Neural crest cell (in vitro differentiated cells): Measurements from ENCODE around the gene KRT77. TPM values are rescaled to one million over a fixed set of nuclear protein-coding genes. Genes with fewer than 3 reads are reported as not detected.
"Not testable (repeated sequence)": the region's sequence is repeated elsewhere in the genome, so short reads cannot be mapped to it uniquely, and the experiment has no call there.

Experiments
- DNase-seq: peaks from one replicate; pipeline ENCODE4 v3.0.0; 2021; ENCODE audit warnings: low read depth, mixed read lengths, low spot score
- H3K27ac Mint-ChIP-seq: one replicate; pipeline ENCODE4 v1.8.0; 2021; ENCODE audit warnings: mild to moderate bottlenecking, mixed read lengths; ENCODE audit not compliant: unreplicated experiment
- H3K27me3 Mint-ChIP-seq: 2 replicates; pipeline ENCODE4 v1.8.0; 2021; ENCODE audit warnings: low read depth, mild to moderate bottlenecking, mixed read lengths
- H3K36me3 Mint-ChIP-seq: 2 replicates; pipeline ENCODE4 v1.8.0; 2021; ENCODE audit warnings: low read depth, mild to moderate bottlenecking, mixed read lengths
- H3K4me1 Mint-ChIP-seq: 2 replicates; pipeline ENCODE4 v1.8.0; 2021; ENCODE audit warnings: mixed read lengths
- H3K4me3 Mint-ChIP-seq: one replicate; pipeline ENCODE4 v1.8.0; 2021; ENCODE audit warnings: mild to moderate bottlenecking, mixed read lengths
- H3K9me3 Mint-ChIP-seq: 2 replicates; pipeline ENCODE4 v1.8.0; 2021; ENCODE audit warnings: mixed read lengths
- CTCF ChIP-seq: fragments of 200-600 bp; sonication (generic); conservative IDR thresholded peaks from 2 replicates; pipeline ENCODE4 v1.5.0; 2021; ENCODE audit warnings: antibody characterized with exemption, mild to moderate bottlenecking
- long read RNA-seq: library from polyadenylated mRNA; unstranded; transcript quantifications from one replicate; pipeline ENCODE4 v2.0.0, GENCODE V29; 2020
- total RNA-seq: library from RNA; stranded (reverse); gene quantifications from 2 replicates; pipeline ENCODE4 v1.2.1, GENCODE V29; 2021

The KRT77 gene
- total RNA-seq: not detected in 2 replicates
- long read RNA-seq: 0 reads

GRCh38 chr12:52703424-52703823 is at the start of gene KRT77:
KRT77 (minus strand) TSS chr12:52703524; CDS start chr12:52703434, 90 bp downstream.
- H3K36me3 Mint-ChIP-seq: no peaks in the 10 kb centered on the region
- H3K27ac Mint-ChIP-seq: no peak within 1 kb of the TSS
- peaks cover 27% of the 10 kb centered on the region for H3K27me3 Mint-ChIP-seq
- no peak within 1 kb of the TSS for H3K4me3 Mint-ChIP-seq
- no peak for TF ChIP-seq CTCF
- H3K4me1 Mint-ChIP-seq: peaks cover 11% of the 10 kb centered on the region
- H3K9me3 Mint-ChIP-seq: no peaks in the 10 kb centered on the region
- no peak for DNase-seq

GRCh38 chr12:52752516-52752915 is 49.2 kb upstream of the KRT77 start:
- H3K27me3 Mint-ChIP-seq: peaks cover 74% of the 10 kb centered on the region
- DNase-seq: no peak
- TF ChIP-seq CTCF: no peak
- no peaks in the 10 kb centered on the region for H3K4me1 Mint-ChIP-seq
- no peak overlapping the region for H3K27ac Mint-ChIP-seq
- H3K9me3 Mint-ChIP-seq: no peaks in the 10 kb centered on the region
- no peak overlapping the region for H3K4me3 Mint-ChIP-seq
- H3K36me3 Mint-ChIP-seq: no peaks in the 10 kb centered on the region

- no peaks in the 10 kb centered on the region for H3K9me3 Mint-ChIP-seq
- no peak for TF ChIP-seq CTCF
- H3K27me3 Mint-ChIP-seq: peaks cover 81% of the 10 kb centered on the region
These were observed 48.5 kb upstream of the KRT77 start for GRCh38 chr12:52751795-52752194.

GRCh38 chr12:52750532-52750931 is 47.2 kb upstream of the KRT77 start:
- peaks cover 91% of the 10 kb centered on the region for H3K27me3 Mint-ChIP-seq
- H3K9me3 Mint-ChIP-seq, H3K4me1 Mint-ChIP-seq, DNase-seq, H3K27ac Mint-ChIP-seq, H3K36me3 Mint-ChIP-seq, H3K4me3 Mint-ChIP-seq: not testable (repeated sequence)

More at GRCh38 chr12:52751795-52752194, 48.5 kb upstream of the KRT77 start:
- no peak overlapping the region for H3K27ac Mint-ChIP-seq
- H3K4me3 Mint-ChIP-seq: no peak overlapping the region
- H3K36me3 Mint-ChIP-seq: no peaks in the 10 kb centered on the region
- DNase-seq: no peak
- H3K4me1 Mint-ChIP-seq: no peaks in the 10 kb centered on the region

- Mint-ChIP-seq H3K9me3 (no peaks in the 10 kb centered on the region), H3K27ac (no peak overlapping the region), H3K4me1 (no peaks in the 10 kb centered on the region), H3K36me3 (no peaks in the 10 kb centered on the region), H3K27me3 (peaks cover 91% of the 10 kb centered on the region), H3K4me3 (no peak overlapping the region)
- no peak for TF ChIP-seq CTCF
- no peak for DNase-seq
These were observed 46.5 kb upstream of the KRT77 start for GRCh38 chr12:52749827-52750226.

GRCh38 chr12:52748578-52748977 is 45.3 kb upstream of the KRT77 start:
- Mint-ChIP-seq H3K4me3 (no peak overlapping the region), H3K27ac (no peak overlapping the region), H3K9me3 (no peaks in the 10 kb centered on the region), H3K27me3 (peaks cover 97% of the 10 kb centered on the region), H3K36me3 (no peaks in the 10 kb centered on the region), H3K4me1 (no peaks in the 10 kb centered on the region)
- TF ChIP-seq CTCF: no peak
- DNase-seq: no peak
